Measurements from ENCODE around the gene SCYL1.

DNA sequence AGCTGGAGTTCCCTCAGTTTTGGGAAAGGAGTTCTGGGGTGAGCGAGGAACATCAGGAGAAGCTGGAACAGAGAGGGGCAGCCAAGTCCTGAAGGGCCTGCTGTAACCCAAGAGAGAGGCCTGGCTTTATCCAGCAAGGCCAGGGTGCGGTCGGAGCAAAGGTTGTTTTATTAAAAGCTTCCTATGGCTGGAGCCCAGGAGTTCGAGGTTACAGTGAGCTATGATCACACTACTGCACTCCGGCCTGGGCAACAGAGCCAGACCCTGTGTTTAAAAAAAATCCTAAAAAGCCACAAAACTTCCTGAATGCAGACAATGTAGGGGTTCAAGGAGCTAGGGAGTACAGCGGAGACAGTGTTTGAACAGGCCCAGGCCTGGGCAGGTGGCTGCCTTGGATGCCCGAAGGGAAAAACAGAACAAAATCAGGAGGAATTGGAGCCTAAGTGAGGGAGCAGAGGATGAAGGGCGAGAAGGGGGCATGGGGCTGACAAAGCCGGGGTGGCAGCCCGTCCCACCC lies 48.2 kb upstream of the SCYL1 start:
- TF ChIP-seq, protein P1, sequence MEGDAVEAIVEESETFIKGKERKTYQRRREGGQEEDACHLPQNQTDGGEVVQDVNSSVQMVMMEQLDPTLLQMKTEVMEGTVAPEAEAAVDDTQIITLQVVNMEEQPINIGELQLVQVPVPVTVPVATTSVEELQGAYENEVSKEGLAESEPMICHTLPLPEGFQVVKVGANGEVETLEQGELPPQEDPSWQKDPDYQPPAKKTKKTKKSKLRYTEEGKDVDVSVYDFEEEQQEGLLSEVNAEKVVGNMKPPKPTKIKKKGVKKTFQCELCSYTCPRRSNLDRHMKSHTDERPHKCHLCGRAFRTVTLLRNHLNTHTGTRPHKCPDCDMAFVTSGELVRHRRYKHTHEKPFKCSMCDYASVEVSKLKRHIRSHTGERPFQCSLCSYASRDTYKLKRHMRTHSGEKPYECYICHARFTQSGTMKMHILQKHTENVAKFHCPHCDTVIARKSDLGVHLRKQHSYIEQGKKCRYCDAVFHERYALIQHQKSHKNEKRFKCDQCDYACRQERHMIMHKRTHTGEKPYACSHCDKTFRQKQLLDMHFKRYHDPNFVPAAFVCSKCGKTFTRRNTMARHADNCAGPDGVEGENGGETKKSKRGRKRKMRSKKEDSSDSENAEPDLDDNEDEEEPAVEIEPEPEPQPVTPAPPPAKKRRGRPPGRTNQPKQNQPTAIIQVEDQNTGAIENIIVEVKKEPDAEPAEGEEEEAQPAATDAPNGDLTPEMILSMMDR (IDR thresholded peaks at IDR 0.05; ENCODE audit: low read depth, low read length), result no peak
- no peak for TF ChIP-seq EZH2phosphoT487 (IDR thresholded peaks at IDR 0.05; ENCODE audit: low read depth)

All from OCI-LY3 (cell line).